Measurements from ENCODE around the gene SND1.
"Not testable (repeated sequence)": the region's sequence is repeated elsewhere in the genome, so short reads cannot be mapped to it uniquely, and the experiment has no call there.

SND1 gene

GRCh38 chr7:127962589-127963361 is 310.8 kb downstream of the SND1 start:
- DNase-seq (ENCODE audit: low read depth, low spot score), result no peak
- no peaks in the 10 kb centered on the region for H3K36me3 ChIP-seq (ENCODE audit: insufficient read depth, low read length)
- no peaks in the 10 kb centered on the region for H3K9me3 ChIP-seq (ENCODE audit: low read depth, low read length)
- no peak overlapping the region for H3K9ac ChIP-seq (ENCODE audit: insufficient read length)
- no peak overlapping the region for H3K4me3 ChIP-seq
- no peak for TF ChIP-seq POLR2AphosphoS5 (IDR thresholded peaks at IDR 0.05; ENCODE audit: borderline replicate concordance, low read depth, low read length)
- TF ChIP-seq EZH2 (IDR thresholded peaks at IDR 0.05), result no peak
- no peak for TF ChIP-seq FOXP2 (optimal IDR thresholded peaks at IDR 0.05; ENCODE audit: control extremely low read depth, extremely low read length, insufficient read depth)
- no peak overlapping the region for H3K27ac ChIP-seq

- not testable (repeated sequence) for DNase-seq (ENCODE audit: low read depth, low spot score); H3K9me3 ChIP-seq (ENCODE audit: low read depth, low read length); H3K27ac ChIP-seq; H3K36me3 ChIP-seq (ENCODE audit: insufficient read depth, low read length); H3K9ac ChIP-seq (ENCODE audit: insufficient read length); H3K4me3 ChIP-seq
These were observed 311.9 kb downstream of the SND1 start for GRCh38 chr7:127963850-127964249.

GRCh38 chr7:127967281-127967680 is 315.3 kb downstream of the SND1 start:
- Histone ChIP-seq H3K4me3 (no peak overlapping the region), H3K9ac (ENCODE audit: insufficient read length) (no peak overlapping the region), H3K9me3 (ENCODE audit: low read depth, low read length) (no peaks in the 10 kb centered on the region), H3K36me3 (ENCODE audit: insufficient read depth, low read length) (no peaks in the 10 kb centered on the region; the same call in 1 of the 2 replicates), H3K27ac (no peak overlapping the region)
- TF ChIP-seq POLR2AphosphoS5 (IDR thresholded peaks at IDR 0.05; ENCODE audit: borderline replicate concordance, low read depth, low read length), result no peak
- DNase-seq (ENCODE audit: low read depth, low spot score), result no peak

GRCh38 chr7:127968547-127968946 is 316.6 kb downstream of the SND1 start:
- no peak overlapping the region for H3K9ac ChIP-seq (ENCODE audit: insufficient read length)
- no peak for TF ChIP-seq FOXP2 (optimal IDR thresholded peaks at IDR 0.05; ENCODE audit: control extremely low read depth, extremely low read length, insufficient read depth)
- no peak for TF ChIP-seq EZH2 (IDR thresholded peaks at IDR 0.05)
- TF ChIP-seq POLR2AphosphoS5 (IDR thresholded peaks at IDR 0.05; ENCODE audit: borderline replicate concordance, low read depth, low read length), result no peak
- no peak overlapping the region for H3K4me3 ChIP-seq
- H3K36me3 ChIP-seq (ENCODE audit: insufficient read depth, low read length), result no peaks in the 10 kb centered on the region; the same call in 1 of the 2 replicates
- DNase-seq (ENCODE audit: low read depth, low spot score), result no peak
- H3K27ac ChIP-seq, result no peak overlapping the region
- H3K9me3 ChIP-seq (ENCODE audit: low read depth, low read length), result no peaks in the 10 kb centered on the region

GRCh38 chr7:127973832-127974231 is 321.8 kb downstream of the SND1 start:
- H3K36me3 ChIP-seq (ENCODE audit: insufficient read depth, low read length), result peaks cover 21% of the 10 kb centered on the region
- no peak overlapping the region for H3K9ac ChIP-seq (ENCODE audit: insufficient read length)
- TF ChIP-seq FOXP2 (optimal IDR thresholded peaks at IDR 0.05; ENCODE audit: control extremely low read depth, extremely low read length, insufficient read depth), result no peak
- TF ChIP-seq POLR2AphosphoS5 (IDR thresholded peaks at IDR 0.05; ENCODE audit: borderline replicate concordance, low read depth, low read length), result no peak
- TF ChIP-seq EZH2 (IDR thresholded peaks at IDR 0.05), result no peak
- no peak overlapping the region for H3K4me3 ChIP-seq
- no peak overlapping the region for H3K27ac ChIP-seq
- H3K9me3 ChIP-seq (ENCODE audit: low read depth, low read length), result no peaks in the 10 kb centered on the region
- DNase-seq (ENCODE audit: low read depth, low spot score), result no peak

- no peak for DNase-seq (ENCODE audit: low read depth, low spot score)
- Histone ChIP-seq H3K9ac (ENCODE audit: insufficient read length) (no peak overlapping the region), H3K9me3 (ENCODE audit: low read depth, low read length) (0 out of 2 replicates have a peak, but pooled peaks cover 2% of the 10 kb centered on the region), H3K36me3 (ENCODE audit: insufficient read depth, low read length) (peaks cover 21% of the 10 kb centered on the region), H3K27ac (no peak overlapping the region), H3K4me3 (no peak overlapping the region)
- TF ChIP-seq FOXP2 (optimal IDR thresholded peaks at IDR 0.05; ENCODE audit: control extremely low read depth, extremely low read length, insufficient read depth), result no peak
- TF ChIP-seq EZH2 (IDR thresholded peaks at IDR 0.05), result no peak
- TF ChIP-seq POLR2AphosphoS5 (IDR thresholded peaks at IDR 0.05; ENCODE audit: borderline replicate concordance, low read depth, low read length), result no peak
These were observed 322.5 kb downstream of the SND1 start for GRCh38 chr7:127974446-127975035.

- DNase-seq (ENCODE audit: low read depth, low spot score), result no peak
- Histone ChIP-seq H3K36me3 (ENCODE audit: insufficient read depth, low read length) (peaks cover 21% of the 10 kb centered on the region), H3K27ac (no peak overlapping the region), H3K9ac (ENCODE audit: insufficient read length) (no peak overlapping the region), H3K9me3 (ENCODE audit: low read depth, low read length) (0 out of 2 replicates have a peak, but pooled peaks cover 2% of the 10 kb centered on the region), H3K4me3 (no peak overlapping the region)
- TF ChIP-seq FOXP2 (optimal IDR thresholded peaks at IDR 0.05; ENCODE audit: control extremely low read depth, extremely low read length, insufficient read depth), result no peak
These were observed 324.2 kb downstream of the SND1 start for GRCh38 chr7:127976056-127976737.

GRCh38 chr7:127976738-127977120 is 324.7 kb downstream of the SND1 start:
- Histone ChIP-seq H3K4me3 (no peak overlapping the region), H3K27ac (no peak overlapping the region), H3K36me3 (ENCODE audit: insufficient read depth, low read length) (peaks cover 21% of the 10 kb centered on the region), H3K9ac (ENCODE audit: insufficient read length) (no peak overlapping the region), H3K9me3 (ENCODE audit: low read depth, low read length) (0 out of 2 replicates have a peak, but pooled peaks cover 2% of the 10 kb centered on the region)
- DNase-seq (ENCODE audit: low read depth, low spot score), result no peak
- no peak for TF ChIP-seq POLR2AphosphoS5 (IDR thresholded peaks at IDR 0.05; ENCODE audit: borderline replicate concordance, low read depth, low read length)
- TF ChIP-seq EZH2 (IDR thresholded peaks at IDR 0.05), result no peak
- TF ChIP-seq FOXP2 (optimal IDR thresholded peaks at IDR 0.05; ENCODE audit: control extremely low read depth, extremely low read length, insufficient read depth), result no peak
